ENCODE results near the gene PSMC1. TPM values are rescaled to one million over a fixed set of nuclear protein-coding genes. Genes with fewer than 3 reads are reported as not detected.

The PSMC1 gene
- polyA plus RNA-seq, 2 of the 4 experiments (the other 2 are of a cell fraction) = 328 to 336 TPM

DNA sequence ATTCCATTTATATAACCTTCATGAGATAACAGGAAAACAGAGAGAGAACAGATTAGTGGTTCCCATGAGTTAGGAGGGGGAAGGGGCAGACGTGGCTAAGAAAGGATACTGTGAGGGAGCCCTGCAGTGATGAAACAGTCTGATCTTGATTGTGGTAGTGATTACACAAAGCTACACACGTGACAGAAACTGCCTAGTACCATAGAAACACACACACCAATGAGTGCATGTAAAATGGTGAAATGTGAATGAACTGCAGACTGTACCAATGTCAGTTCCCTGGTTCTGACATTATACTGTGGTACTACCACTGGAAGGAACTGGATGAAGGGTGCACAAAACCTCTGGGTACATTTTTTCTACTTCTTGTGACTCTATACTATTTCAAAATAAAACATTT, 38.5 kb downstream of the PSMC1 start:
- ATAC-seq (no peak), FAIRE-seq (no peak), DNase-seq (ENCODE audit: low read depth in 1 of 2, low spot score in 1 of 2) (no peak)
- TF ChIP-seq, protein P1, sequence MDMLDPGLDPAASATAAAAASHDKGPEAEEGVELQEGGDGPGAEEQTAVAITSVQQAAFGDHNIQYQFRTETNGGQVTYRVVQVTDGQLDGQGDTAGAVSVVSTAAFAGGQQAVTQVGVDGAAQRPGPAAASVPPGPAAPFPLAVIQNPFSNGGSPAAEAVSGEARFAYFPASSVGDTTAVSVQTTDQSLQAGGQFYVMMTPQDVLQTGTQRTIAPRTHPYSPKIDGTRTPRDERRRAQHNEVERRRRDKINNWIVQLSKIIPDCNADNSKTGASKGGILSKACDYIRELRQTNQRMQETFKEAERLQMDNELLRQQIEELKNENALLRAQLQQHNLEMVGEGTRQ (IDR thresholded peaks at IDR 0.05) = no peak
- TF ChIP-seq PHF8 (IDR thresholded peaks at IDR 0.05; ENCODE audit: borderline replicate concordance, low read depth) (no peak), TFCP2L1 (CRISPR knock-in tag; IDR thresholded peaks at IDR 0.05) (no peak), FOSL2 (IDR thresholded peaks at IDR 0.05) (no peak), FOSL2 (CRISPR knock-in tag; IDR thresholded peaks at IDR 0.05) (no peak), CBX2 (IDR thresholded peaks at IDR 0.05; ENCODE audit: borderline replicate concordance, low read depth) (no peak), BHLHE40 (IDR thresholded peaks at IDR 0.05; ENCODE audit: low read depth, low read length) (no peak), CBX8 (IDR thresholded peaks at IDR 0.05) (no peak), JUN (IDR thresholded peaks at IDR 0.05) (no peak), JUNB (IDR thresholded peaks at IDR 0.05) (no peak), HOXB5 (CRISPR knock-in tag; IDR thresholded peaks at IDR 0.05) (no peak)
- TF ChIP-seq, protein P2, sequence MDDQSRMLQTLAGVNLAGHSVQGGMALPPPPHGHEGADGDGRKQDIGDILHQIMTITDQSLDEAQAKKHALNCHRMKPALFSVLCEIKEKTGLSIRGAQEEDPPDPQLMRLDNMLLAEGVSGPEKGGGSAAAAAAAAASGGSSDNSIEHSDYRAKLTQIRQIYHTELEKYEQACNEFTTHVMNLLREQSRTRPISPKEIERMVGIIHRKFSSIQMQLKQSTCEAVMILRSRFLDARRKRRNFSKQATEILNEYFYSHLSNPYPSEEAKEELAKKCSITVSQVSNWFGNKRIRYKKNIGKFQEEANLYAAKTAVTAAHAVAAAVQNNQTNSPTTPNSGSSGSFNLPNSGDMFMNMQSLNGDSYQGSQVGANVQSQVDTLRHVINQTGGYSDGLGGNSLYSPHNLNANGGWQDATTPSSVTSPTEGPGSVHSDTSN (IDR thresholded peaks at IDR 0.05) = no peak
- TF ChIP-seq, protein P3, sequence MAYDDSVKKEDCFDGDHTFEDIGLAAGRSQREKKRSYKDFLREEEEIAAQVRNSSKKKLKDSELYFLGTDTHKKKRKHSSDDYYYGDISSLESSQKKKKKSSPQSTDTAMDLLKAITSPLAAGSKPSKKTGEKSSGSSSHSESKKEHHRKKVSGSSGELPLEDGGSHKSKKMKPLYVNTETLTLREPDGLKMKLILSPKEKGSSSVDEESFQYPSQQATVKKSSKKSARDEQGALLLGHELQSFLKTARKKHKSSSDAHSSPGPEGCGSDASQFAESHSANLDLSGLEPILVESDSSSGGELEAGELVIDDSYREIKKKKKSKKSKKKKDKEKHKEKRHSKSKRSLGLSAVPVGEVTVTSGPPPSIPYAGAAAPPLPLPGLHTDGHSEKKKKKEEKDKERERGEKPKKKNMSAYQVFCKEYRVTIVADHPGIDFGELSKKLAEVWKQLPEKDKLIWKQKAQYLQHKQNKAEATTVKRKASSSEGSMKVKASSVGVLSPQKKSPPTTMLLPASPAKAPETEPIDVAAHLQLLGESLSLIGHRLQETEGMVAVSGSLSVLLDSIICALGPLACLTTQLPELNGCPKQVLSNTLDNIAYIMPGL (CRISPR knock-in tag; IDR thresholded peaks at IDR 0.05; ENCODE audit: borderline replicate concordance) = no peak
- TF ChIP-seq, protein P4, sequence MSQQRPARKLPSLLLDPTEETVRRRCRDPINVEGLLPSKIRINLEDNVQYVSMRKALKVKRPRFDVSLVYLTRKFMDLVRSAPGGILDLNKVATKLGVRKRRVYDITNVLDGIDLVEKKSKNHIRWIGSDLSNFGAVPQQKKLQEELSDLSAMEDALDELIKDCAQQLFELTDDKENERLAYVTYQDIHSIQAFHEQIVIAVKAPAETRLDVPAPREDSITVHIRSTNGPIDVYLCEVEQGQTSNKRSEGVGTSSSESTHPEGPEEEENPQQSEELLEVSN (IDR thresholded peaks at IDR 0.05; ENCODE audit: borderline replicate concordance, low read depth) = no peak
- ChIA-PET CTCF (no interaction called here), POLR2A (no interaction called here)
- H3K4me1 ChIP-seq = no peaks in the 10 kb centered on the region
- H3K27ac ChIP-seq = no peak overlapping the region
- WGBS (ENCODE audit: missing lambda C conversion rate) = 68% methylated on average over 2 of the region's 2 CpGs
- no peak overlapping the region for H3K4me2 ChIP-seq
- no peaks in the 10 kb centered on the region for H3K9me3 ChIP-seq
- no peak overlapping the region for H3K4me3 ChIP-seq

DNA sequence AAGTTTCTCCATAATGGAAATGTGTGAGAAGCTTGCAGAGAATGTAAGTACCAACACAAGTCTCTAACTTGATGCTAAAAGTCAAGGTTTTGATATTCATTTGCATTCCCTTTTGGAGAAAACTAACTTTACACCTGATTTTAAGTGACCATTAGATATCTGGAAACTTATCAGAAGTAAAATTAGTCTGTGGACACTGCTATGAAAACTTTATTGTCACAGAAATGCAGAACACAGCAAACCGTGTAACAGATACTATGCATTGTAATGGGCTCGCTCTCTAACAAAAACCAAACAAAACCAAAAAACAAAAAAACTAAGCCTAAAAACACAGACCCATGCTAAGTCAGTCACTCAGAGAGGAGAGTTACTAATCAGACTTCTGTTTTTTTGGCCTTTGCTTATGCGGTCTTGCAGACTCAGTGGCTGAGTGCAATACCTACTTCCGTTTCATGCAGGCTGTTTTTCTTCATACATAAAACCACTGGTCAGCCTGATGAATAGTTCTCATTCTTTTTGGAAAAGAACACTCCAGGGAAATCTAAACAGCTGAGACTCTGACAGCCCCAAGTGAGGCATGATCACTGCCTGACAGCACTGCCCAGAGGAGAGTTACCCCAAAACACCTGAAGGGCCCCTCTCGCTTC, 39.6 kb downstream of the PSMC1 start:
- Histone ChIP-seq H3K9me3 (no peaks in the 10 kb centered on the region), H3K27ac (no peak overlapping the region), H3K4me1 (no peaks in the 10 kb centered on the region), H3K4me2 (no peak overlapping the region), H3K4me3 (no peak overlapping the region)
- ChIA-PET POLR2A (no interaction called here), CTCF (no interaction called here)
- TF ChIP-seq ZNF302 (CRISPR knock-in tag; IDR thresholded peaks at IDR 0.05) (no peak), FOXS1 (CRISPR knock-in tag; IDR thresholded peaks at IDR 0.05) (no peak), ESRRA (IDR thresholded peaks at IDR 0.05; ENCODE audit: borderline replicate concordance, low read length) (no peak), RNF2 (IDR thresholded peaks at IDR 0.05; ENCODE audit: borderline replicate concordance, low read depth) (no peak), NPAS2 (CRISPR knock-in tag; IDR thresholded peaks at IDR 0.05; ENCODE audit: borderline replicate concordance) (no peak), KDM1A (IDR thresholded peaks at IDR 0.05; ENCODE audit: low read depth) (no peak), PHF8 (IDR thresholded peaks at IDR 0.05; ENCODE audit: borderline replicate concordance, low read depth) (no peak), CEBPB (IDR thresholded peaks at IDR 0.05) (no peak), FOSL2 (IDR thresholded peaks at IDR 0.05) (no peak), FOSL2 (CRISPR knock-in tag; IDR thresholded peaks at IDR 0.05) (no peak), HOXB5 (CRISPR knock-in tag; IDR thresholded peaks at IDR 0.05) (no peak), EHF (CRISPR knock-in tag; IDR thresholded peaks at IDR 0.05) (no peak), CBX2 (IDR thresholded peaks at IDR 0.05; ENCODE audit: borderline replicate concordance, low read depth) (no peak), BHLHE40 (IDR thresholded peaks at IDR 0.05; ENCODE audit: low read depth, low read length) (no peak), POLR2A (IDR thresholded peaks at IDR 0.05; ENCODE audit: low read length) (no peak), POLR2AphosphoS2 (conservative IDR thresholded peaks at IDR 0.05; ENCODE audit: low read length) (no peak), RCOR1 (IDR thresholded peaks at IDR 0.05; ENCODE audit: low read depth, low read length) (no peak)
- TF ChIP-seq, protein P5, sequence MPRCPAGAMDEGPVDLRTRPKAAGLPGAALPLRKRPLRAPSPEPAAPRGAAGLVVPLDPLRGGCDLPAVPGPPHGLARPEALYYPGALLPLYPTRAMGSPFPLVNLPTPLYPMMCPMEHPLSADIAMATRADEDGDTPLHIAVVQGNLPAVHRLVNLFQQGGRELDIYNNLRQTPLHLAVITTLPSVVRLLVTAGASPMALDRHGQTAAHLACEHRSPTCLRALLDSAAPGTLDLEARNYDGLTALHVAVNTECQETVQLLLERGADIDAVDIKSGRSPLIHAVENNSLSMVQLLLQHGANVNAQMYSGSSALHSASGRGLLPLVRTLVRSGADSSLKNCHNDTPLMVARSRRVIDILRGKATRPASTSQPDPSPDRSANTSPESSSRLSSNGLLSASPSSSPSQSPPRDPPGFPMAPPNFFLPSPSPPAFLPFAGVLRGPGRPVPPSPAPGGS (IDR thresholded peaks at IDR 0.05) = no peak
- TF ChIP-seq, protein P6, sequence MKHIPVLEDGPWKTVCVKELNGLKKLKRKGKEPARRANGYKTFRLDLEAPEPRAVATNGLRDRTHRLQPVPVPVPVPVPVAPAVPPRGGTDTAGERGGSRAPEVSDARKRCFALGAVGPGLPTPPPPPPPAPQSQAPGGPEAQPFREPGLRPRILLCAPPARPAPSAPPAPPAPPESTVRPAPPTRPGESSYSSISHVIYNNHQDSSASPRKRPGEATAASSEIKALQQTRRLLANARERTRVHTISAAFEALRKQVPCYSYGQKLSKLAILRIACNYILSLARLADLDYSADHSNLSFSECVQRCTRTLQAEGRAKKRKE (CRISPR knock-in tag; IDR thresholded peaks at IDR 0.05; ENCODE audit: low read depth) = no peak
- TF ChIP-seq, protein P7, sequence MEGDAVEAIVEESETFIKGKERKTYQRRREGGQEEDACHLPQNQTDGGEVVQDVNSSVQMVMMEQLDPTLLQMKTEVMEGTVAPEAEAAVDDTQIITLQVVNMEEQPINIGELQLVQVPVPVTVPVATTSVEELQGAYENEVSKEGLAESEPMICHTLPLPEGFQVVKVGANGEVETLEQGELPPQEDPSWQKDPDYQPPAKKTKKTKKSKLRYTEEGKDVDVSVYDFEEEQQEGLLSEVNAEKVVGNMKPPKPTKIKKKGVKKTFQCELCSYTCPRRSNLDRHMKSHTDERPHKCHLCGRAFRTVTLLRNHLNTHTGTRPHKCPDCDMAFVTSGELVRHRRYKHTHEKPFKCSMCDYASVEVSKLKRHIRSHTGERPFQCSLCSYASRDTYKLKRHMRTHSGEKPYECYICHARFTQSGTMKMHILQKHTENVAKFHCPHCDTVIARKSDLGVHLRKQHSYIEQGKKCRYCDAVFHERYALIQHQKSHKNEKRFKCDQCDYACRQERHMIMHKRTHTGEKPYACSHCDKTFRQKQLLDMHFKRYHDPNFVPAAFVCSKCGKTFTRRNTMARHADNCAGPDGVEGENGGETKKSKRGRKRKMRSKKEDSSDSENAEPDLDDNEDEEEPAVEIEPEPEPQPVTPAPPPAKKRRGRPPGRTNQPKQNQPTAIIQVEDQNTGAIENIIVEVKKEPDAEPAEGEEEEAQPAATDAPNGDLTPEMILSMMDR (IDR thresholded peaks at IDR 0.05) = no peak
- TF ChIP-seq, protein P4 (IDR thresholded peaks at IDR 0.05; ENCODE audit: borderline replicate concordance, low read depth) = no peak
- FAIRE-seq (no peak), ATAC-seq (no peak), DNase-seq (ENCODE audit: low read depth in 1 of 2, low spot score in 1 of 2) (no peak)
- WGBS (ENCODE audit: missing lambda C conversion rate) = 90% methylated on average over 5 of the region's 5 CpGs
